Left ventricle myocardium inferior (tissue), 1 donor: ENCODE measurements around the gene ALAS1. TPM values are rescaled to one million over a fixed set of nuclear protein-coding genes. Genes with fewer than 3 reads are reported as not detected.
A peak's percentile ranks its signal among the peaks of the same experiment; 100 is the strongest.
"Not testable (repeated sequence)": the region's sequence is repeated elsewhere in the genome, so short reads cannot be mapped to it uniquely, and the experiment has no call there.

Experiments used
- DNase-seq: peaks from one replicate; pipeline ENCODE4 v3.0.0-alpha.2; 2020
- H3K27ac ChIP-seq: fragments of 200-600 bp; replicated peaks from 2 replicates; pipeline ENCODE4 v1.8.0; 2021
- H3K27me3 ChIP-seq: fragments of 200-600 bp; 2 replicates; pipeline ENCODE4 v1.8.0; 2021; ENCODE audit warnings: low read depth
- H3K36me3 ChIP-seq: fragments of 200-600 bp; 2 replicates; pipeline ENCODE4 v1.8.0; 2021
- H3K4me1 ChIP-seq: fragments of 200-600 bp; 2 replicates; pipeline ENCODE4 v1.8.0; 2021
- H3K4me3 ChIP-seq: fragments of 200-600 bp; 2 replicates; pipeline ENCODE4 v1.8.0; 2021; ENCODE audit warnings: mild to moderate bottlenecking, moderate library complexity
- H3K9me3 ChIP-seq: fragments of 200-600 bp; replicated peaks from 2 replicates; pipeline ENCODE4 v1.8.0; 2021
- CTCF ChIP-seq: fragments of 200-600 bp; IDR thresholded peaks from 2 replicates; pipeline ENCODE4 v1.8.0; 2021; ENCODE audit warnings: antibody characterized with exemption, mild to moderate bottlenecking, borderline replicate concordance
- intact Hi-C: fragments of 100-400 bp; cut with micrococcal nuclease; formaldehyde crosslinking; loops from one replicate; pipeline ENCODE4 v1.11.0; 2022
- long read RNA-seq: library from polyadenylated mRNA; unstranded; transcript quantifications from one replicate; pipeline ENCODE4 v2.0.0, GENCODE V29; 2021
- total RNA-seq: library from RNA; stranded (reverse); fragmentation: NEBNext Ultra II Directional; extraction: Animal tissue kit (Norgen Biotek cat#: 25700); gene quantifications from one replicate; pipeline ENCODE4 v1.2.1, GENCODE V29; 2021
- donor health status: DM: no; HTN: yes; CAD: no; lungs with severe emphysema.

The ALAS1 gene
- total RNA-seq = 180 TPM
- long read RNA-seq, transcript ALAS1-201 (11 exons, 2,212 nt) = minor isoform, 17 of 371 reads
- long read RNA-seq, transcript ALAS1-205 (12 exons, 2,356 nt) = minor isoform, 29 of 371 reads
- long read RNA-seq, transcript ALAS1-204 (11 exons, 2,125 nt) = major isoform, 282 of 371 reads
- long read RNA-seq, partial matches to known transcripts = 24 of 371 reads
- long read RNA-seq, other reads (novel, unspliced or antisense) = 18 of 371 reads

GRCh38 chr3:52197842-52198625 is at the start of gene ALAS1:
TSS of gene ALAS1 (plus strand) at chr3:52198160. CDS start at chr3:52199242, 1,082 bp downstream.
- DNase-seq = peak; percentile 94
- Histone ChIP-seq H3K4me3 (peak within 1 kb of the TSS; percentile 94), H3K36me3 (peaks cover 39% of the 10 kb centered on the region), H3K27me3 (no peaks in the 10 kb centered on the region), H3K4me1 (peaks cover 87% of the 10 kb centered on the region), H3K9me3 (no peaks in the 10 kb centered on the region), H3K27ac (peak within 1 kb of the TSS; percentile 93)
- TF ChIP-seq CTCF = peak; percentile 49
- intact Hi-C loops = no loop called here

- DNase-seq = no peak
- Histone ChIP-seq H3K4me1 (peaks cover 11% of the 10 kb centered on the region), H3K9me3 (no peaks in the 10 kb centered on the region), H3K36me3 (no peaks in the 10 kb centered on the region), H3K27ac (no peak overlapping the region), H3K4me3 (no peak overlapping the region), H3K27me3 (no peaks in the 10 kb centered on the region)
- no peak for TF ChIP-seq CTCF
- intact Hi-C loops = no loop called here
These were observed 48.9 kb upstream of the ALAS1 start for GRCh38 chr3:52149021-52149420.

GRCh38 chr3:52149726-52150125 is 48.2 kb upstream of the ALAS1 start:
- peaks cover 14% of the 10 kb centered on the region for H3K4me1 ChIP-seq
- no peak for TF ChIP-seq CTCF
- DNase-seq = no peak
- no peak overlapping the region for H3K27ac ChIP-seq
- intact Hi-C loops = loop anchor here (10.0 kb wide), 1 partner anchor 65 kb away; no protein-coding TSS in a partner anchor
- no peak overlapping the region for H3K4me3 ChIP-seq
- H3K27me3 ChIP-seq = no peaks in the 10 kb centered on the region
- no peaks in the 10 kb centered on the region for H3K9me3 ChIP-seq
- H3K36me3 ChIP-seq = no peaks in the 10 kb centered on the region

GRCh38 chr3:52150357-52150756 is 47.6 kb upstream of the ALAS1 start:
- no peak overlapping the region for H3K4me3 ChIP-seq
- H3K27ac ChIP-seq = no peak overlapping the region
- H3K4me1 ChIP-seq = peaks cover 19% of the 10 kb centered on the region
- no peaks in the 10 kb centered on the region for H3K36me3 ChIP-seq
- no peaks in the 10 kb centered on the region for H3K27me3 ChIP-seq
- no peak for TF ChIP-seq CTCF
- intact Hi-C loops = loop anchor here (10.0 kb wide), 1 partner anchor 64 kb away; no protein-coding TSS in a partner anchor
- no peak for DNase-seq
- H3K9me3 ChIP-seq = no peaks in the 10 kb centered on the region

- H3K36me3 ChIP-seq = no peaks in the 10 kb centered on the region
- no peak for DNase-seq
- H3K27me3 ChIP-seq = no peaks in the 10 kb centered on the region
- H3K9me3 ChIP-seq = no peaks in the 10 kb centered on the region
- intact Hi-C loops = loop anchor here (10.0 kb wide), 1 partner anchor 64 kb away; no protein-coding TSS in a partner anchor
- no peak overlapping the region for H3K4me3 ChIP-seq
- H3K27ac ChIP-seq = no peak overlapping the region
- peaks cover 19% of the 10 kb centered on the region for H3K4me1 ChIP-seq
- no peak for TF ChIP-seq CTCF
These were observed 47.1 kb upstream of the ALAS1 start for GRCh38 chr3:52150860-52151259.

- intact Hi-C loops = loop anchor here (10.0 kb wide), 1 partner anchor 63 kb away; no protein-coding TSS in a partner anchor
- not testable (repeated sequence) for H3K36me3 ChIP-seq, H3K27ac ChIP-seq
These were observed 46.0 kb upstream of the ALAS1 start for GRCh38 chr3:52151991-52152390.

More at GRCh38 chr3:52151991-52152390, 46.0 kb upstream of the ALAS1 start:
- not testable (repeated sequence) for H3K4me3 ChIP-seq, DNase-seq, H3K27me3 ChIP-seq, H3K9me3 ChIP-seq
- peaks cover 19% of the 10 kb centered on the region for H3K4me1 ChIP-seq
